Neural progenitor cell (in vitro differentiated cells): Measurements from ENCODE around the gene MAST2.

Experiments
- EZH2phosphoT487 ChIP-seq: fragments of 200-600 bp; sonication (generic); IDR thresholded peaks from 2 replicates; pipeline ENCODE4 v1.6.1; 2017; ENCODE audit warnings: antibody characterized with exemption
- TF ChIP-seq, protein P1 (sequence below): fragments of 200-600 bp; sonication (generic); IDR thresholded peaks from 2 replicates; pipeline ENCODE4 v1.5.1; 2017; ENCODE audit warnings: antibody characterized with exemption, mild to moderate bottlenecking

DNA sequence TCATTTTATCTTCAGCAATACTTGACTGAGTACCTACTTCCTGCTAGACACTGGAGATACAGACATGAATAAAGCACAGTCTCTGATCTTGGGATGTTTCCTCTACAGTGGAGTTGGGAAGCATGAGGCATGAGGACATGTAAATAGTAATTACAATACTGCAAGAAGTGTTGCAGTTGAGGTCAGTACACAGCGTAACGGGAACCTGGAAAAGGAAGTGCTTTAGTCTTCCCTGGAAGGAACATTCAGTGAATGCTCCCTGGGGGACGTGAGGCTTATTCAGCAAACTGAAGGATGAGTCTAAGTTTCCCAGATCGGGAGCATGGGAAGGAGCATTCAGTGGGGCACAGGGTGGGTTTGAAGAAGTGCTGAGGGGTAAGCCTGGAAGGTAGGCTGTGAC is 216.6 kb downstream of the MAST2 start:
- TF ChIP-seq, protein P1, sequence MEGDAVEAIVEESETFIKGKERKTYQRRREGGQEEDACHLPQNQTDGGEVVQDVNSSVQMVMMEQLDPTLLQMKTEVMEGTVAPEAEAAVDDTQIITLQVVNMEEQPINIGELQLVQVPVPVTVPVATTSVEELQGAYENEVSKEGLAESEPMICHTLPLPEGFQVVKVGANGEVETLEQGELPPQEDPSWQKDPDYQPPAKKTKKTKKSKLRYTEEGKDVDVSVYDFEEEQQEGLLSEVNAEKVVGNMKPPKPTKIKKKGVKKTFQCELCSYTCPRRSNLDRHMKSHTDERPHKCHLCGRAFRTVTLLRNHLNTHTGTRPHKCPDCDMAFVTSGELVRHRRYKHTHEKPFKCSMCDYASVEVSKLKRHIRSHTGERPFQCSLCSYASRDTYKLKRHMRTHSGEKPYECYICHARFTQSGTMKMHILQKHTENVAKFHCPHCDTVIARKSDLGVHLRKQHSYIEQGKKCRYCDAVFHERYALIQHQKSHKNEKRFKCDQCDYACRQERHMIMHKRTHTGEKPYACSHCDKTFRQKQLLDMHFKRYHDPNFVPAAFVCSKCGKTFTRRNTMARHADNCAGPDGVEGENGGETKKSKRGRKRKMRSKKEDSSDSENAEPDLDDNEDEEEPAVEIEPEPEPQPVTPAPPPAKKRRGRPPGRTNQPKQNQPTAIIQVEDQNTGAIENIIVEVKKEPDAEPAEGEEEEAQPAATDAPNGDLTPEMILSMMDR: no peak
- no peak for TF ChIP-seq EZH2phosphoT487
